Epithelial cell of esophagus (primary cell): ENCODE results near the gene SPAG8.
A peak's percentile ranks its signal among the peaks of the same experiment; 100 is the strongest.

Source experiments
- DNase-seq: peaks from one replicate; pipeline ENCODE4 v3.0.0; 2010; ENCODE audit warnings: low read depth
- H3K4me3 ChIP-seq: 2 replicates; pipeline ENCODE4 v1.5.1; 2011; ENCODE audit warnings: mild to moderate bottlenecking, low read length, control low read depth
- CTCF ChIP-seq: IDR thresholded peaks from 2 replicates; pipeline ENCODE4 v1.5.1; 2011; ENCODE audit warnings: low read depth, mild to moderate bottlenecking, low read length, control low read depth, inconsistent platforms; ENCODE audit not compliant: insufficient read depth; ENCODE audit errors: missing control alignments

SPAG8 gene

GRCh38 chr9:35811381-35812024 is 559 bp downstream of the SPAG8 start:
- peak overlapping the region; percentile 47 for H3K4me3 ChIP-seq
- DNase-seq = no peak
- no peak for TF ChIP-seq CTCF

GRCh38 chr9:35810122-35810521 is 1.9 kb downstream of the SPAG8 start:
- TF ChIP-seq CTCF = no peak
- DNase-seq = no peak
- no peak overlapping the region for H3K4me3 ChIP-seq

- no peak for DNase-seq
- no peak for TF ChIP-seq CTCF
- H3K4me3 ChIP-seq = no peak overlapping the region
Measured at GRCh38 chr9:35808433-35808832, 3.6 kb downstream of the SPAG8 start.

- no peak for TF ChIP-seq CTCF
- H3K4me3 ChIP-seq = no peak overlapping the region
- DNase-seq = no peak
Measured at GRCh38 chr9:35806101-35806500, 6.0 kb downstream of the SPAG8 start.

GRCh38 chr9:35801328-35802128 is 10.5 kb downstream of the SPAG8 start:
- no peak for DNase-seq
- H3K4me3 ChIP-seq = no peak overlapping the region
- no peak for TF ChIP-seq CTCF

- H3K4me3 ChIP-seq = no peak overlapping the region
Measured at GRCh38 chr9:35800530-35800929, 11.5 kb downstream of the SPAG8 start.

More at GRCh38 chr9:35800530-35800929, 11.5 kb downstream of the SPAG8 start:
- TF ChIP-seq CTCF = no peak
- DNase-seq = no peak
